ENCODE data around the gene SUN2.

- no peak for TF ChIP-seq EZH2 (IDR thresholded peaks at IDR 0.05; ENCODE audit: borderline replicate concordance, insufficient read depth, low read depth, low read length, poor library complexity, severe bottlenecking)
- TF ChIP-seq CTCF (IDR thresholded peaks at IDR 0.05) = no peak
These were observed 38.1 kb upstream of the SUN2 start, which contains the start of gene DNAL4 for GRCh38 chr22:38793721-38794466.

Measured in B cell (primary cell).